Stimulated activated naive CD8-positive, alpha-beta T cell treated with anti-CD3 and anti-CD28 coated beads, Interleukin-15, amount 100 ng/mL, for 72 hours (primary cell): ENCODE measurements around the gene HIF3A.
"Not testable (repeated sequence)": the region's sequence is repeated elsewhere in the genome, so short reads cannot be mapped to it uniquely, and the experiment has no call there.

Source experiments
- ATAC-seq: fragments of 150-1000 bp; cut with Tn5 transposase; 2 replicates; pipeline ENCODE4 v1.10.0; 2021; ENCODE audit warnings: mild to moderate bottlenecking, moderate library complexity
- DNase-seq, 2 donors: peaks; one replicate each; pipeline ENCODE4 v3.0.0; 2021 to 2022
- H3K27ac Mint-ChIP-seq, 2 donors: one replicate each; pipeline ENCODE4 v1.8.0; 2022; ENCODE audit warnings: mild to moderate bottlenecking in 2 of 2, mixed read lengths in 2 of 2, moderate library complexity in 2 of 2
- H3K27me3 Mint-ChIP-seq: one replicate; pipeline ENCODE4 v1.8.0; 2022; ENCODE audit warnings: mixed read lengths
- H3K4me1 Mint-ChIP-seq: one replicate; pipeline ENCODE4 v1.8.0; 2022; ENCODE audit warnings: mild to moderate bottlenecking, mixed read lengths
- H3K4me3 Mint-ChIP-seq, 2 donors: one replicate each; pipeline ENCODE4 v1.8.0; 2022; ENCODE audit warnings: mild to moderate bottlenecking in 2 of 2, mixed read lengths in 2 of 2, moderate library complexity in 1 of 2
- H3K9me3 Mint-ChIP-seq, 2 donors: one replicate each; pipeline ENCODE4 v1.8.0; 2022; ENCODE audit warnings: mixed read lengths in 2 of 2

The HIF3A gene

DNA sequence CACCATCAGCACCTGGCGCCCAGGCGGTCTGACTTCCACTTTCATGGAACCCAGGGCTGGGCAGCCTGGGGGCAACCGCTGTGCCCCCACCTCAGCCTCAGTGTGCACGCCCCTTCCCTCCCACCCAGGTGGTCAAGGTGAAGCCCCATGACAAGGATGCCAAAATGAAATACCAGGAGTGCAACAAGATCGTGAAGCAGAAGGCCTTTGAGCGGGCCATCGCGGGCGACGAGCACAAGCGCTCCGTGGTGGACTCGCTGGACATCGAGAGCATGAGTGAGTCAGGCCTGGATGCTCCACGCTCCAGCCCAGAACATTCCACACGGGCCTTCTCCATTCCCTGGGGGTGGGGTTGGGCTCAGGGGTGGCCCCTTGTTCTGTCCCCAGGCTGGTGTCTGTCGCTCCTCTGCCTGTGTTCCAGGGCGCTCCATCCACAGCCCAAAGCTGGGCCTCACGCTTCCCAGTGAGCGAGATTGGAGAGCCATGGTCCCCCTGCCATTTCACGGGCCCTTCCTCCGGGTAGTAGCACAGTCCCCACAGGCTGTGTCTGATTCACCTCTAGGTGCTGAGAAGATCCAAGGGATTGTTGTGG, 78.7 kb downstream of the HIF3A start:
- peaks cover 14% of the 10 kb centered on the region for H3K4me1 Mint-ChIP-seq
- H3K4me3 Mint-ChIP-seq, H3K27me3 Mint-ChIP-seq, H3K9me3 Mint-ChIP-seq, DNase-seq, ATAC-seq: not testable (repeated sequence)
- peak overlapping the region in 1 of 2 donors; percentile 7 for H3K27ac Mint-ChIP-seq

DNA sequence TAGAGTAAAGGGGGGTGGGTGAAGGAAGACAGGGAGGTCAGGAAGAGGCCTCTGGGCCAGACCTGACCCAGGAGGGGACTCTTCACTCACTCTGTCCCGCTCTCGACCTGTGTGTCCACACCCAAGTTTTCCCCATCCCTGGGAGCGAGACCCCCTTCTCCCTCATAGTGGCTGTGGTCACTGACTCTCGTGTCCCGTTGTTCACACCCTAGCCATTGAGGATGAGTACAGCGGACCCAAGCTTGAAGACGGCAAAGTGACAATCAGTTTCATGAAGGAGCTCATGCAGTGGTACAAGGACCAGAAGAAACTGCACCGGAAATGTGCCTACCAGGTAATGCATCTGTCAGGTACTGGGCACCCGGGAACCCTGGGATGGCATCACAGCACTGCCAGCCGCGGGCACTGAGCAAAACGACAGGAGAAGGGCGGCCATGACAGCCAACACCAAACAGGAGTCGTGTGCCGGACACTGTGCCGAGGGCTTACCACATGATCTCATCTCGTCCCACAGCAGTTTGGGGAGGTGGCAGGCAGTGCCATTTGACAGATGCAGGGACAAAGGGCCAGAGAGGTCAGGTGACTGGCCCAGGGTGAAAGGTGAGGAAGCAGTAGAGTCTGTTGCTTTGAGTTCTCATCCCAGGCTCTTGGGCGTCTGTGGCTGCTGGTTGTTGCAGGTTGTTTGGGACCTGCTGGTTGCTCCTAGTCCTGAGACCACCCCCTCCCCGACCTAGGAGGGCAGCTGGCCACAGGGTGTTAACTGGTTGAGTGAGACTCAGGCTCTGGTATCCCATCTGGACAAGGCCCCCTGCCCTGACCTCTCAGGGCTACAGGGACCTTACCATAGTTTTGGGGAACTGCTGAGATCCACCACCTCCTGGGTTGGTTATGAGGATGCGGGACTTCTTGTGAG, 79.7 kb downstream of the HIF3A start:
- H3K4me1 Mint-ChIP-seq: peaks cover 5% of the 10 kb centered on the region
- no peaks in the 10 kb centered on the region for H3K9me3 Mint-ChIP-seq
- no peak overlapping the region for H3K4me3 Mint-ChIP-seq
- H3K27me3 Mint-ChIP-seq: no peaks in the 10 kb centered on the region
- ATAC-seq: no peak
- DNase-seq: peak in 1 of 2 donors; percentile 6
- no peak overlapping the region for H3K27ac Mint-ChIP-seq

DNA sequence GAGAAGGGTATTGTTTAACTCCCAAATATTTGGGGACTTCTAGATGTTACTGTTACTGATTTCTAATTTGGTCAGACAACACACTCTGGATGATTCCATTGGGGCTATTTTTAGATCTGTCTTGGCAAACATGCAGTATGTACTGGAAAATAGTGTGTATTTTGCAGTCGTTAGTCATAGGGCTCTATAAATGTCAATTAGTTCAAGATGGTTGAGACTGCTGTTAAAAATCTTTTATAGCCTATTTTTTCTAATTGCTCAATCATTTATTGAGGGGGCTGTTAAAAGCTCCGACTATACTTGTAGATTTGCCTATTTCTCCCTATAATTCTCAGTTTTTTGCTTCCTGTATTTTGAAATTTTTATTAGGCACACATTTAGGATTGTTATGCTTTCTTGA, 81.4 kb downstream of the HIF3A start:
- Mint-ChIP-seq H3K4me1 (no peaks in the 10 kb centered on the region), H3K27ac (no peak overlapping the region), H3K27me3 (no peaks in the 10 kb centered on the region), H3K4me3 (no peak overlapping the region), H3K9me3 (no peaks in the 10 kb centered on the region)
- ATAC-seq (no peak), DNase-seq (no peak)

DNA sequence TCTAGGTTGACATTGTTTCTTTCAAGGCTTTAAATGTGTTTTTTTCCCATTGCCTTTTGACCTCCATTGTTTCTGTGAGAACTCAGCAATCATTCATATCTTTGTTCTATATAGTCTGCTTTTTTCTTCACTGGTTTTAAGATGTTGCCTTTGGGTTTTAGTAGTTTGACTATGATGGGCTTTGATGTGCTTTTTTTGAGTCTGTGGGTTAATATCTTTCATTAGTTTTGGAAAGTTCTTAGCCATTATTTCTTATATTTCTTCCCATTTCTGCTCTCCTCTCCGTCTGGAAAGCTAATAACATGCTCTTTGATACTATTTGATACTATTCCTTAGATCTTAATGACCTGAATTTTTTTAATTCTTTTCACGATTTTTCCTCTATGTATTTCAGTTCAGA, 83.8 kb downstream of the HIF3A start:
- Mint-ChIP-seq H3K27ac (no peak overlapping the region), H3K4me1 (no peaks in the 10 kb centered on the region), H3K4me3 (no peak overlapping the region), H3K27me3 (no peaks in the 10 kb centered on the region), H3K9me3 (no peaks in the 10 kb centered on the region)
- DNase-seq (no peak), ATAC-seq (no peak)

DNA sequence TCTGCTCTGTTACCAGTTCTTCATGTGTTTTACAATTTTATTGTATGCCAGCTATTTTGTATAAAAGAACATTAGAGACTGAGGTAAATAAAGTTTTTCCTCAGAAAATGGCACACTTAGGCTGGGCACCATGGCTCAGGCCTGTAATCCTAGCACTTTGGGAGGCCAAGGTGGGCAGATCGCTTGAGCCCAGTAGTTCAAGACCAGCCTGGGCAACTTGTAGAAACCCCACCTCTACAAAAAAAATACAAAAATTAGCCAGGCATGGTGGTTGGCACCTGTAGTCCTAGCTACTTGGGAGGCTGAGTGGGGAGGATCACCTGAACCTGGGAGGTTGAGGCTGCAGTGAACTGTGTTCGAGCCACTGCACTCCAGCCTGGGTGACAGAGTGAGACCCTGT, 84.5 kb downstream of the HIF3A start:
- no peaks in the 10 kb centered on the region for H3K27me3 Mint-ChIP-seq
- ATAC-seq: no peak
- no peaks in the 10 kb centered on the region for H3K9me3 Mint-ChIP-seq

DNA sequence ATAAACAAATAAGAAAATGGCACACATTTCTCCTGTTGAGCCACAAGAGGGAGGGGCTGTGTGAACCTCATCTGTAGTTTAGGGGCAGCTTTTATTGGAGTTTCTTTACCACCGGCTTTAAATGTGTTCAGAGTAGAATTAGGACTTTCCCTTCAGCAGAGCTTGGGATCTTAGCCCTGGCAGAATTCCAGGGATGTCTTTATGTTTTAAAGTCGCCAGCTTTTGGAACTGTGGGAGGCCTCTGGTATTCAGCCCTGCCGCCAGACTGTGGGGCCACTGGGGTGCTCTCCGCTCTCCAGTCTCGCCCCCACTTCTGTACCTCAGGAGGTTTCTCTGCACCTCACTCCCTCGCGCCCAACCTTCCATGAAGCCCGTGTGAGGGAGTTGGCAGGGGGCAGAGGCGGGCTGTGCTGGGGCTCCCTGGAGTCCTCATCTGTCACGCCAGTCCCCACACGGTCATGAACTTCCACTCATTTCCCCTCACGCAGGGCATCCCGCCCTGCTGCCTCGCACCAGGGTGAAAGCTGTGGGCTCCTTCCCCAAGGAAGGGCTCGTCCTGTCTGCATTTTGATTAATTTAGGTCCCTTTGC, 85.0 kb downstream of the HIF3A start:
- Mint-ChIP-seq H3K4me1 (no peaks in the 10 kb centered on the region), H3K4me3 (no peak overlapping the region), H3K27me3 (no peaks in the 10 kb centered on the region), H3K9me3 (no peaks in the 10 kb centered on the region), H3K27ac (no peak overlapping the region)
- DNase-seq (no peak), ATAC-seq (no peak)

More for the DNA sequence above, 84.5 kb downstream of the HIF3A start:
- DNase-seq: no peak
- Mint-ChIP-seq H3K4me1 (no peaks in the 10 kb centered on the region), H3K27ac (no peak overlapping the region), H3K4me3 (no peak overlapping the region)

DNA sequence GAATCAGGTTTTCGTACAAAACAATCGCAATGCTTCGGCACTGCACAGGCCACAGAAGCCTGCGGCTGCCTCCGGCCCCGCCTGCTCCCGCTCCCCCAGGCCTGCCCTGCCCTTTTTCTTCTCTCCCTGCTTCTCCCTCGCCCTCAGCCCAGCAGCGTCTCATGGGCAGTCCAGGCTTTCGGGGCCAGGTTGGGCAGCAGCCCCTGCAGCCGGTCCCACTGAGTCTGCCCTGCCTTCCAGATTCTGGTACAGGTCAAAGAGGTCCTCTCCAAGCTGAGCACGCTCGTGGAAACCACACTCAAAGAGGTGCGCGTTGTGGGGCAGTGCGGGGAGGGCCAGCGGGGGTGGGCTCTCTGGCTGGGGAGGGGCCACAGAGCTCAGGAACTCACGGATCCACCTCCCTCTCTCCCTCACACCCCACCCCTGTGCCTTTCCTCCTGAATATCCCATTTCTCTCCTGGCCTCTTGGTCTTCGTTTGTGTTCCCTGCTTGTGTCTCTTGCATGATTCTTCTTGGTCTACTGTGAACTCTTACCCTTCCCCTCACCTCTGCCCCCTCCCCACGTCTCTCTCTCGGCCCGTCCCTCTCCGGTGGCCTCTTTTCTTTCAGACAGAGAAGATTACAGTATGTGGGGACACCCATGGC, 86.5 kb downstream of the HIF3A start:
- peak in 1 of 2 donors; percentile 4 for DNase-seq
- H3K27me3 Mint-ChIP-seq: no peaks in the 10 kb centered on the region
- H3K27ac Mint-ChIP-seq: no peak overlapping the region
- no peak for ATAC-seq
- H3K4me3 Mint-ChIP-seq: no peak overlapping the region
- H3K4me1 Mint-ChIP-seq: no peaks in the 10 kb centered on the region
- no peaks in the 10 kb centered on the region for H3K9me3 Mint-ChIP-seq

DNA sequence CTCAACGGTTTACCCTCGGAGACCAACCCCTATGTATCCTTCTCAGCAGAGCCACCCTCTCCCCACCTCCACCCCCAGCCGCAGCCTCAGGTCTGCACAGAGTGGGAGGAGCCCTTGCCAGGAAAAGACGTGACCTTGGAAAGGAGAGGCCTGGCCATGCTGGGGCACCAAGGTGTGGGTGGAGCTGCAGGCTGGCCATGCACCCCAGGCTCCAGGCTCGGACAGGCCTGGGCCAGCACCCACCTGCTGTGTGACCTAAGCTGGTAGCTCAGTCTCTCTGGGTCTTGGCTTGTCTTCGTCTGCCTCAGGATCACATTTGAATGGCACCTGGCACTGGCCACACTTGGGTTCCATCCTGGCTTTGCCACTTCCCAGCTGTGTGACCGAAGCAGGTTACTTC, 87.0 kb downstream of the HIF3A start:
- peak in 1 of 2 donors; percentile 8 for DNase-seq
- no peak for ATAC-seq
- Mint-ChIP-seq H3K4me3 (no peak overlapping the region), H3K4me1 (no peaks in the 10 kb centered on the region), H3K27me3 (no peaks in the 10 kb centered on the region), H3K9me3 (no peaks in the 10 kb centered on the region), H3K27ac (no peak overlapping the region)

DNA sequence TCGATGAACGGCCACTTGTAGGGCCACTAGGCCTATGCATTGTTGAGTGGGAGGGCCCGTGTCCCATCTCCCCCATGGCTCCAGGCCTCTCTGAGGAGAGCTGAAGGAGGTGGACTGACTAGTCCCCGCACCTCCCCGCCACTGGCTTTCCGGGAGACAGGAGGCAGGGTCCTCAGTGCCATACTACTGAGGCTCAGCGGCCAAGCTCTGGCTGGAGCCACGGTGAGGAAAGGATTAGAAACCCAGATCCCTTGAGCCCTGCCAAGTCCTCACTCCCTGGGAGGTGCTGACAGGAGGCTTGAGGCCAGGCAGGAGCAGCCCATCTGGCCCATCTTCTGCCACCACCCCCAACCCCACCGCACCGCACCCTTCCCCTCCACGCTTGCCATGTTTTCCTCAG, 87.6 kb downstream of the HIF3A start:
- Mint-ChIP-seq H3K27me3 (no peaks in the 10 kb centered on the region), H3K27ac (no peak overlapping the region), H3K4me3 (no peak overlapping the region), H3K4me1 (no peaks in the 10 kb centered on the region), H3K9me3 (peaks cover 2% of the 10 kb centered on the region in 2 donors)
- ATAC-seq (no peak), DNase-seq (peak in 1 of 2 donors; percentile 2)

DNA sequence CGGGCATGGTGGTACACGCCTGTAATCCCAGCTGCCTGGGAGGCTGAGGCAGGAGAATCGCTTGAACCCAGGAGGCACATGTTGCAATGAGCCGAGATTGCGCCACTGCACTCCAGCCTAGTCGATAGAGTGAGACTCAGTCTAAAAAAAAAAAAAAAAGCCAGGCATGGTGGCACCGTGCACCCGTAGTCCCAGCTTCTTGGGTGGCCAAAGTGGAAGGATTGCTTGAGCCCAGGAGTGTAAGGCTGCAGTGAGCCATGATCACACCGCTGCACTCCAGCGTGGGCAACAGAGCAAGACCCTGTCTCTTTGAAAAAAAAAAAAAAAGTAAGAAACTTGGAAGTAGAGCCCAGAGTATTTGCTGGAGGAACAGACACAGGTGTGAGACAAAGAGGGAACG, 88.8 kb downstream of the HIF3A start:
- no peak overlapping the region for H3K27ac Mint-ChIP-seq
- no peak for ATAC-seq

DNA sequence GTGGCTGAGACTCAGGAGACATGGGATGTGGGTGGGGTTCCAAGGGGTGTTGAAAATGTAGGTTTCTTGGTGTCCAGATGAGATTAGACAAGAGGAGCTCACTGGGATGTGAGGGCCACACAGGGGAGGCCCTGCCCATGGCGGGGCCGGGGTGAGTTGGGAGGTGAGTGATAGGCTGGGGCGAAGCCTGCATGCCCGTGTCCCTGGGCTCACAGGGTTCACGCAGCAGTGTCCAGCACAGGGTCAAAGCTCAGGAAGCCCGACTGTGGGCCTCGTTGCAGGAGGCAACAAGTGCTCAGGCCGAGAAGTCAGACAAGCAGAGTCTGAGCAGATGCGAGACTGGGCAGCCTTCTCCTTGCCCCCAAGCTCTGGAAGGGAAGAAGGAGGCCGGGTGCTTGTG, 89.3 kb downstream of the HIF3A start:
- H3K27ac Mint-ChIP-seq: no peak overlapping the region
- ATAC-seq (no peak), DNase-seq (no peak)
- peaks cover 2% of the 10 kb centered on the region for H3K4me1 Mint-ChIP-seq
- no peak overlapping the region for H3K4me3 Mint-ChIP-seq
- peaks cover 4 to 7% of the 10 kb centered on the region in 2 donors for H3K9me3 Mint-ChIP-seq
- no peaks in the 10 kb centered on the region for H3K27me3 Mint-ChIP-seq

More for the DNA sequence above, 88.8 kb downstream of the HIF3A start:
- DNase-seq: peak in 1 of 2 donors; percentile 4
- Mint-ChIP-seq H3K9me3 (peaks cover 4 to 7% of the 10 kb centered on the region in 2 donors), H3K27me3 (no peaks in the 10 kb centered on the region), H3K4me3 (no peak overlapping the region), H3K4me1 (no peaks in the 10 kb centered on the region)

DNA sequence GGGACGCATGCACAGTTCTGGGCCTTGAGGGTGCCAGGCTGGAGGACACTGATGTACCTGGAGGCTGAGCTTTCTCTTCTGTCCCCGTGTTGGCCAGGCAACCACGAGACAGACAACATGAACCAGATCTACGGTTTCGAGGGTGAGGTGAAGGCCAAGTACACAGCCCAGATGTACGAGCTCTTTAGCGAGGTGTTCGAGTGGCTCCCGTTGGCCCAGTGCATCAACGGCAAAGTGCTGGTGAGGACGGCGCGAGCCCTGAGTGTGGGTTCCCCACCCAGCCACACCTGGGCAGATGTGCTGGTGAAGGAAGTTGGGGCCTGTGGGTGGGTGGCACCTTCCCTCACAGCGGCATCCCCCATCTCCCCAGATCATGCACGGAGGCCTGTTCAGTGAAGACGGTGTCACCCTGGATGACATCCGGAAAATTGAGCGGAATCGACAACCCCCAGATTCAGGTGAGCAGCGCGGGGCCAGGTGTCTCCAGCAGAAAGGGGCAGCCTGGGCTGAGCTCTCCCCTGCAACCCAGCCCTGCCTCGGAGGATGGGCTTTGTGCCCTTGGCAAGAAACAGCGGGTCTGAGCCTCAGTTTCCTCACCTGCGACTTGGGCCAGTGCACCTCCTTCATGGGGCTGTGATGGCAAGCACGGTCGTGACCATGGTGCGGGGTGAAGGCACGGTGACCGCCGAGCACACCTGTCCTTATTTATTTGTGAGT, 90.3 kb downstream of the HIF3A start:
- peaks cover 8% of the 10 kb centered on the region for H3K4me1 Mint-ChIP-seq
- H3K9me3 Mint-ChIP-seq: peaks cover 4 to 7% of the 10 kb centered on the region in 2 donors
- H3K27me3 Mint-ChIP-seq: no peaks in the 10 kb centered on the region
- ATAC-seq (no peak), DNase-seq (no peak)
- no peak overlapping the region for H3K4me3 Mint-ChIP-seq
- H3K27ac Mint-ChIP-seq: no peak overlapping the region

DNA sequence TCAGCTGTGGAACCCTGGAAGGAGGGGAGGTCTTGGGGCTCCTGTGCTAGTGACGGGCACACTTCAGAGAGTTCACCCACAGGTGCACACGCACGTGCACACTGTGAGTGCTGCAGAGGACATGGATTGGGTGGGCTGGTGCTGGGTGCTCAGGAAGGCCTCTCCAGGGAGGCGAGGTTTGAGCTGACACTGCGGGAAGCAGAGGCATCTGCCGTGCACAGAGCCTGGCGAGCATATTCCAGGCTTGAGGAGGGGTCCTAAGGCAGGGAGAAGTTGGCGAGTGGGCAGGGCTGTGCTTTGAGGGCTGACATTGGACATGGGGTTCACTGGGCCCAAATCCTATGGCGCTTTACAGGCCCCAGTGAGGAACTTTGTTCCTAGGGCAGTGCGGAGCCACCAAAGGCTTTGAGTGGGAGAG, 90.9 kb downstream of the HIF3A start:
- no peaks in the 10 kb centered on the region for H3K27me3 Mint-ChIP-seq
- H3K4me1 Mint-ChIP-seq: peaks cover 13% of the 10 kb centered on the region
- peak overlapping the region in 1 of 2 donors; percentile 57 for H3K27ac Mint-ChIP-seq
- DNase-seq (no peak), ATAC-seq (no peak)
- H3K9me3 Mint-ChIP-seq: peaks cover 4 to 7% of the 10 kb centered on the region in 2 donors
- no peak overlapping the region for H3K4me3 Mint-ChIP-seq

DNA sequence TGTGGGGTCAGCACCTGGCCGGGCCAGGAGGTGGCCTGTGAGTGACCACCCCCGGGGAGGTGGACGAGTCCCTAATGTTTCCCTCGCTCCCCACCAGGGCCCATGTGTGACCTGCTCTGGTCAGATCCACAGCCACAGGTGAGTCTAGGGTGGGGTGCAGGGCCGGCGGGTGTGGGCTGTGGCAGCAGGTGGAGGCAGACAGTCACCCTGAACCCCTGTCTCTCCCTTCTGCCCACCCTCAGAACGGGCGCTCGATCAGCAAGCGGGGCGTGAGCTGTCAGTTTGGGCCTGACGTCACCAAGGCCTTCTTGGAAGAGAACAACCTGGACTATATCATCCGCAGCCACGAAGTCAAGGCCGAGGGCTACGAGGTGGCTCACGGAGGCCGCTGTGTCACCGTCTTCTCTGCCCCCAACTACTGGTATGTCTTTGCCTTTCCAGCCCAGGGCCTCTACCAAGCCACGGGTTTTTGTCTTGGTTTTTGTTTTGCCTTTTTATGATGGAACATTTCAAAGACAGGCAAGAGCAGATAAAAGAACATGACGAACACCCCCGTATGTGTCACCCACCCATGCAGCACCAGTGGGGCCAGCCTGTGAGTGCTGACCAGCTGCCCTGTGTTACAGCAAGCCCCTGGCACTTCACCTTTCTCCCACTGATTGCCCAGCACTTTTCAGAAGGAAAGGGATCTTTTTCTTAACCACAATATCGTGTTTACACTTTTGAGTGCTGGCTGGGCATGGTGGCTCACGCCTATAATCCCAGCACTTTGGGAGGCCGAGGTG, 91.7 kb downstream of the HIF3A start:
- DNase-seq (no peak), ATAC-seq (no peak)
- H3K27me3 Mint-ChIP-seq: no peaks in the 10 kb centered on the region
- H3K27ac Mint-ChIP-seq: no peak overlapping the region
- peaks cover 4 to 7% of the 10 kb centered on the region in 2 donors for H3K9me3 Mint-ChIP-seq
- H3K4me1 Mint-ChIP-seq: peaks cover 14% of the 10 kb centered on the region
- H3K4me3 Mint-ChIP-seq: no peak overlapping the region
